22Rv1 (cell line): ENCODE data around the gene EPC1.

ENCODE experiments used
- CTCF ChIP-seq: fragments of 450-650 bp; IDR thresholded peaks from 2 replicates; pipeline ENCODE4 v1.5.1; 2017; ENCODE audit warnings: mild to moderate bottlenecking
- ZFX ChIP-seq: fragments of 450-650 bp; IDR thresholded peaks from 2 replicates; pipeline ENCODE4 v1.6.1; 2017; ENCODE audit warnings: antibody characterized with exemption, borderline replicate concordance

GRCh38 chr10:32246685-32247084, 100.3 kb downstream of the EPC1 start:
- TF ChIP-seq CTCF = no peak
- no peak for TF ChIP-seq ZFX
